Left forelimb (tissue), 1 donor: ENCODE data around the gene PYGO2.
A peak's percentile ranks its signal among the peaks of the same experiment; 100 is the strongest.
"Not testable (repeated sequence)": the region's sequence is repeated elsewhere in the genome, so short reads cannot be mapped to it uniquely, and the experiment has no call there.

Source experiments
- DNase-seq: peaks from one replicate; pipeline ENCODE4 v3.0.0-alpha.2; 2018; ENCODE audit warnings: low spot score

The PYGO2 gene

DNA sequence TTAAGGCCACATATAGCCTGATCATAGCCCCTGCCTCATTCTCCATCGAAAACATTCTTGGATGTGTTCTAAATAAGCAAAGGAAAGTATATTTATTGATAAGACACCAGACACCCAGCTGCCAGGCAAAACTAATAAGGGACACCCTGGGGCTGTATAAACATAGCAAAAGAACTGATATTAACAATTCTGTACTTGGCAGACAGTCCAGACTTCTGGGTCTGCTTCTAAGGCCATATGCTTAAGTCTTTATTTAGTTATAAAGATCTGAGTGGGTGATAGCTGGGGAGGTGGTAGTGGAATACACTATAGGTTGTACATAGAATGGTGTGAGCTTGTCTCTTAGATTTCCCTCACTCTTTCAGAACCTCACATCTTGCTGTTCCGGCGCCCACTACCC is 16.8 kb upstream of the PYGO2 start:
- no peak for DNase-seq

DNA sequence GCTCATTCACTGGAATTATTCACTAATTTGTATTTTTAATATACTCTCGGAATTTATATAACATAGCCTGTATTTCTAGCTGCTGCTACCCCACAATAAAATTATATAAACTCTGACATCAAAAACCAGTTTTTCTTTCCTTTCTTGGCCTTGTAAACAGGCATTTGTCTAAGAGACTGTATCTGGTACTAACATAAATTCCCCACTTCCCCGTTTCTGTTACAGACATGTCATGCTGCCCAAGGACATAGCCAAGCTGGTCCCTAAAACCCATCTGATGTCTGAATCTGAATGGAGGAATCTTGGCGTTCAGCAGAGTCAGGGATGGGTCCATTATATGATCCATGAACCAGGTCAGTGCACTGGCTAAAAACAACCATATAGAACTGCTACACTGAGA is 16.2 kb upstream of the PYGO2 start:
- DNase-seq: not testable (repeated sequence)

DNA sequence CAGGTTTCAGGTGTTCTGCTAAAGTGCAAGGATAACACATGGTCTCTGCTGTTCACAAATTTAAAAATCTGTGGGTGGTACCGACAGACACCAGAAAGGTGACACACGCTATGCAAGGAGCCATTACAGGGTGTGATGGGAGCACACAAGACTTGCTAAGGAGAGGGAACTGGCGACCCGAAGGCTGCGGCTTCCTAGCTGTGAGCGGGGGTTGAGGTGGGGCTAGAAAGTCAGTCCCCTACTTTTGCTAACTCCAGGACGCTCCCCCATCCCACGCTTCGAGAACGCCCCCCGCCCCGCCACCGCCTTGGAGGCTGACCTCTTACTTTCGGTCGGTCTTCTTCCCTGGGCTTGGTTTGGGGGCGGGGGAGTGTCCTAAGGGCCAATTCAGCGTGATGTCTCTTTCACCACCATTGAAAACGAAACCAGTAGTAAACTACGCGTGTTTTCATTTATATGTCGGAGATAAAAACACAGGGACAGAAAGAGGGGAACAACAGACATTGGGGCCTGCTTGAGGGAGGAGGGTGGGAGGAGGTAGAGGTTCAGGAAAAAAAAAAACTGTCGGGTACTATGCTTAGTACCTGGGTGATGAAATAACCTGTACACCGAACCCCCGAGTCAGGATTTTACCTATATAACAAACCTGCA is 14.0 kb upstream of the PYGO2 start:
- peak; percentile 81 for DNase-seq

DNA sequence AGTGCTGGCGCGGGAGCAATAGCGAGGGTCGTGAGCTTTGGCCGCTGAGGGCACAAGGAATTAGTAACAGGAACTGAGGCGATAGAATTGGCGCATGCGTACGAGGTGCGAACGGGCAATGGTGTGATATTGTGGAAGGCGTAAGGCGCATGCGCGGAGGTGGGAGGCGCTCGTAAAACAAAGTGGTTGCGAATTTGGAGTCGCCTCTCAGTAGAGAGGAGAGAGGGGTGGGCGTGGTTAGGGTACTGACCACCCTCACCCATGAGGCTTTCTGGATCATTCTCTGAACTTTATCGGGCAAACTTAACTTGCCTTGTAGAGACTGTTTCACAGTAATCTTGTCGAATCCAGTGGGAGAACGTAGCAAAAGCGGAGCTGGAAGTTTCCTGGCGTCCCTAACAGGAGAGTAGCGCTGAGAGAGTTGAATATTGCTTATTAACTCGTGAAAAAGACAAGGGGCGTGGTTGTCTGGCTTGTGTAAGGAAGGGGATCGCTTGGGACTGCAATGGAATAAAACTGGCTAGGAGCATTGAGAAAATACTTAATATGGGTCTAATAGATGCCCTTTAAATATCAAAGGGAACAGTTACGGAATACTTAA is 13.3 kb upstream of the PYGO2 start:
- DNase-seq: no peak

DNA sequence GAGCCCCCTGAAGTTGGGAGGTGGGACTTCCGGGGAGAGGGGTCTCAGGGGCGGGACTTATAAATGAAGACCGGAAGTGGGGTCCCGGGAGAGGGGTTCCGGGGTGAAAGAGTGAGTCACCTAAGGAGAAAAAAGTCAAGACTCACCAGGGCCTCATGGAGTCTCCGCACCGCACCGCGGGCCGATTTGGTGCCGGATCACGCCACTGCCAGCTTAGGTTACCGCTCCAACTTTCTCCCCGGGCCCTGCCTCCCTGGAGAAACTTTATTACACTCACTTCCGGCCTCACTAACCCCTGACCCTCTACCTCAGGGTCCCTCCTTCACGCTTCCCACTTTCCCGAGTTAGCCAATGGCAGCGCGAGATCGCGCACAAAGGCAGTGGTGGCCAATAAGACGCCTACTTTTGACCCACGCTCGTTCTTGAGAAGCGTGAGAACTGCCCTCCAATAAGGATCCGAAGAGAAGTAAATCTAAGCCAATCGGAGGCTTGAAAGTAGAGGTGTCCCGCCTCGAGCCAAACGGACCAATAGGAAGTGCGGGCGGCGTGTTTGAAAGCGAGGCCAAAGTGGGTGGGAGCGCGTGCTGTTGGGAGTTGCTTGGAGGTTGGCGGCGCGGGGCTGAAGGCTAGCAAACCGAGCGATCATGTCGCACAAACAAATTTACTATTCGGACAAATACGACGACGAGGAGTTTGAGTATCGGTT is 12.7 kb upstream of the PYGO2 start, which contains the start of gene CKS1B:
CKS1B (plus strand) TSS at position 580 of the 706 bp plus-strand sequence; CDS start at position 645, 65 bp downstream.
- peak; percentile 99 for DNase-seq

DNA sequence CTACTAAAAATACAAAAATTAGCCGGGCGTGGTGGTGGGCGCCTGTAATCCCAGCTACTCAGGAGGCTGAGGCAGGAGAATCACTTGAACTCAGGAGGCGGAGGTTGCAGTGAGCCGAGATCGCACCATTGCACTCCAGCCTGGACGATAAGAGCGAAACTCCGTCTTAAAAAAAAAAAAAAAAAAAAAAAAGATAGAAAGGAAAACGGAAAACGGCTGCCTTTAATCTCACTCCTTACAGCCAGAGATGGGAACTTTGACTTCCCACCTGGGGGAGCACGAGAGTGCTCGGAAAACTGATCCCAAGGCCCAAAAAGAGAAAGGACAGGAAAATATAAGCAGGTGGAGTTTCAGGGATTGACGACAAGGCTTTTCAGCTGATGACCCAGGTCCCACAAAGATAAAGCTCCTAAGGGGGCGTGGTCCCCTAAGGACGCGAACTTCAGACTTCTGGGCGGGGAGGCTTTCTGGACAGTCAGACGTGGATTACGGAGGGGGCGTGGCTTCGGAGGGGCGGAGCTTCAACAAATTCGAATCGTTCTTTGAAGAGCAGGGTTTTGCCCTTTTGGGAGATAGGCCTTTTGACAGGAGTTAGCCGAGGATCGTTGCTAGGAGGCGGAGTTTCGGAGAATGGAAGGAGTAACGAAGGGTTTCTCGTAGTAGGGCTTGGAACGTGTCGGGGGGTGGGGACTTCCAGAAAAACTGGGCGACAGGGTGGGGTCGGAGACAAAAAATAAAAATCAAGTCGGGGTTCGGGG is 11.9 kb upstream of the PYGO2 start:
- peak; percentile 93 for DNase-seq

DNA sequence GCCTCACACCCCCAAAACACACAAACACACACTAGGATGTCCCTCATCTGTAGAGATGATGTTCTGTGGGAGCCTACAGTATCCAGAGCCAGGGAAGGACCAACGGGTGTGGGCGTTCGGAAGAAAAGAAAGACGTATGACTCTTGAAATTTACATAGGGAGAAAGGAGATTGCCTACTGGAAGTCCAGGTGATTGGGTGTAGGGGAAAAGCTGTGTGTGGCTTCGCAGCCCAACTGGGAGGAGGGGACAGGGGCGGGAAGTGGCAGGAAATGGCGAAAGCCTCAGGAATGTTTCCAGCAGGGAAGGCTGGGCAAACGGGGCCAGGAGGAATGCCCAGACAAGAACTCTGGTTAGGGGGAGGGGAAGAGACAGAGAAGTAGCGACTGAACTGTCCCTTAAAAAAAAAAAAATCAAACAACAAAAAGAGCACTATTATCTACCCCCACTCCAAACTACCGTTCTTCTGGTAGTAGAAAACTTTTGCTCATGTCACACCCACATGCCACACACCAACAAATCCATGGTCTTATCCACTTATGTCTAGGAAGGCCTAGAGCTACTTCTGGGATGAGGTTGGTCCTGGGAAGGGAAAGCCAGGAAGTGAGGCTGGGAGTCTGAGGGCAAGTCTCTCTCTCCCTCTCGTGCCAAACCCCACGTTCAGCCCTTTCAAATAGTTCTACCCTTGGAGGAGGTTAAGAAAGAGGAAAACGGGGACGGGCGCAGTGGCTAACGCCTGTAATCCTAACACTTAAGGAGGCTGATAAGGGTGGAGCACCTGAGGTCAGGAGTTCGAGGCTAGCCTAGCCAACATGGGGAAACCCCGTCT is 11.1 kb upstream of the PYGO2 start:
- no peak for DNase-seq

DNA sequence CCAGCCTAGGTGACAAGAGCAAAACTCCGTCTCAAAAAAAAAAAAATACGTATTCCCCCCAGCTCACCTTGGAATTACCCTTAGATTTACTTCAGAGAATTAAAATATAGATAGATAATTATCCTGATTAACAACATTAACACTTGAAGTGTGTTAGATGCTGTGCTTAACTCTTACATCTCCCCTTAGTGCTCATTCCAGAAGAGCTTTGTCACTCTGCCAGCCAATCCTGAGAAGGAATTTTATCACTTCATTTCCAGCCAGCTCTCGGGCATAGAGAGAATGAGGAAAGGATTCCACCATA is 10.6 kb upstream of the PYGO2 start:
- DNase-seq: no peak

DNA sequence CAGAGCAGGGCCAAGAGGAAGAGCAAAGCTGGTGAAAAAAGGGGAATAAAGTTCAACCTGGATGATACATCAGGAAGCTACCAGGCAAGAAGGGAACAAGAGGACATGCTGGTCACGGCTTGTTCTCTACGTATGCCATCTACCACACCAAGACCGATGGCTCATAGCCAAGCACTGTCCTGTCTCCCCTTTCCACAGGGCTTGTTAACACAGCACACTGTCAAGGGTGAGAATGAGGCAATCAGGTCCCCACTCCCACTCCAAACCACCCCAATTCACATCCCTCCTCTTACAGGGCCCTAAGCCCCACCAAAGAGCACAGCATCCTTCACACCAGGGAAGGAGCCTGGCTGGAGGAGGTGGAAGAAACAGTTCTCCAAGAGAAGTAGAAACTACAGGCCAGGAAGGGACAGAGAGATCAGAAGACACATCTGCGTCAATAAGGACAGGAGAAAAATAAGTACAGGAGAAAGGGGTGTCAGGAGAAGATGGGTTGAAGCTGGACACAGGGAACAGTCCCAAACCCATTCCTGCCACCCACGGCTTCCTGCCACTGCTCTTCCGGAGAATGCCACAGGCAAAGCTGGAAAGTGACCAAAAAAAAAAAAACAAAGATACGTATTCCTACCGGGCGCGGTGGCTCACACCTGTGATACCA is 9.9 kb upstream of the PYGO2 start:
- DNase-seq: no peak

DNA sequence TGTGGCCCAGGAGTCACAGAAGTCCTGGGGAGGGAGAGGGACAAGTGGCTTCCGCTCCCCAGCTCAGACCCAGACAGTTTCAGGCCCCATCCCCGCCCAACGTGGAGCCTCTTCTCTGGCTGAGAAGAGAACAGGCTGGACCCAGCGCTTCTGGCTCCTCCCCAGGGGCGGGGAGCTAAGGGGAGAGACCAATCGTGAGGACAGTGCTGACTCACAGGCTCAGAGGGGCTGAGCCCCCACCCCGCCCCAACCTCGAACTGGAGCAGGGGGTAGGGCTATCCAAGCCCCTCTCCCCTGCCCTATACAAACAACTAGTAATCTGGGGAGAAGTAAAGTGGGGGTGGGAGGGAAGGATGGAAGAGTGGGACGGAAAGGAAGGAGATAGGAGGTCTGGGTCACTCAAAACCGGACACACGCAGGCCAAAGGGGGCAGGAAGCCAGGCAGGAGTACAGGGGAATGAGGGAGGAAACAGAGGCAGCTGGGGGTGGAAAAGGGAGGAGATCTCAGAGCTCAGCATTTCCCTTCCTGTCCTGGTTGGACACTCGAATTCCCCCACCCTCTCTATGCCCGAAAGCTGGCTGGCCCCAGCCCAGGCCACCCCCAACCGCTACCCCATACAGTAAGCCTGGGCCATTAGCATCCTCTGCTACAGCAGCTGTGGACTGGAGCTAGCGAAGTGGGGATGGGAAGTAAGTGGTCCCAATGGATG is 9.2 kb upstream of the PYGO2 start, which contains the start of gene SHC1:
SHC1 (minus strand) TSS at position 117 of the 710 bp plus-strand sequence. CDS start 221 bp downstream, outside the sequence.
- peak; percentile 95 for DNase-seq

DNA sequence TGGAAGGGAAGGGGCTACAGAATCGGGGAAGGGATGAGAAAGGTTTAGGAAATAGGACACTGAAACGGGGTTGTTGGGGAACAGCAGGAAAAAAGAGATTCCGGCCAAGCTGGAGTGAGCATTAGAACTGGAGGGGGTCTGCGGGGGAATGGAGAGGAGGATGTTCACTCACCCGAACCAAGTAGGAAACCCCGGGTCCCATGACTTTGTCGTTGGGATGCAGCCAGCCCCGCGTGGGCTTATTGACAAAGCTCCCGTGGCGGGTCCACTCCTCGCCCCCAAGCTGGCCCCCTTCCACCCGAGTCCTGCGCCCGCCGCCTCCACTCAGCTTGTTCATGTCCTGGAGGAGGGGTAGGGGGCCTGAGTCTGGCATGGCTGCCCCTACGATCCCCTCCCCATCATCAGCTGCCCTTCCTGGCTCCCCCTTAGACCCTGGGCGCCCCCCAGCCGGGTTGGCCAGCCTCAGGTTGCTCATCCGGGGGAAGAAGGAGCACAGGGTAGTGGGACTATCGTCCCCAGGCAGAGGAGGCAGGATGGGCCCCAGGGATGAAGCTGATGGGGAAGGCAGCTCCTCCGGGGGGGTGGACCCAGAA is 8.4 kb upstream of the PYGO2 start:
- DNase-seq: no peak

DNA sequence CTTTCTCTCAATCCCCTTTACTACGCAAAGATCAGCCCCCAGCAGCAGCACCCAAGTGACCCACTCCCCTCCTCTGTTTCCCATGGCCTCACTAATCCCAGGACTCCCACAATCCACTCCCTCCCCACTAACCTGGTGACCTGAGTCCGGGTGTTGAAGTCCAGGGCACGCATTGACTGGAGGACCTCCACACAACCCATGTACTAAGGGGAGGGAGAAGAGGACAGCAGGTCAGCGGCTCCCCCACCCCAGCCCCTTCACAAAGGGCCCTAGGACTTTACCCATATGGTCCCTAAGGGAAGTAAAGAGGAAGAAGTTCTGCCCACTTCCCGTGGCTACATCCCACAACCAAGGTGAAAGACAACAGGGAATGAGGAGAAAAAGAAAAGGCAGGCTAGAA is 7.7 kb upstream of the PYGO2 start:
- DNase-seq: no peak

DNA sequence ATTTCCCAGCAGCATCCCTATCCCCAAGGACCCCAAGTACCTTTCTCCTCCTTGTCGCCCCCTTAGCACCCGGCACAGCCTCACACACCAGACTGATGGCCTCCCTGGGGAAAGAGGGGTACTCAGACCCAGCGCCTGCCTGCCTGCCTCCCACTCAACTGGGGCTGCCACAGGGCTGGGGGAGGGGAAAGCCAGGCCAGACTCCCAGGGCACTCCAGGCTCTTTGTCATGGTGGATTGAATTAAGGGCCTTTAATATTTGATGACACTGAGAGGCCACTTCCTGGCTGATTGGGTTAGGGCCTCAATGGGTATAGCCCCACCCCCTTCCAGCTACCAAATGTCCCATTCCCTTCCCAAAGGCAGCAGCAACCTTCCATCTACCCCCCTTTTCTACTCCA is 7.1 kb upstream of the PYGO2 start:
- no peak for DNase-seq

DNA sequence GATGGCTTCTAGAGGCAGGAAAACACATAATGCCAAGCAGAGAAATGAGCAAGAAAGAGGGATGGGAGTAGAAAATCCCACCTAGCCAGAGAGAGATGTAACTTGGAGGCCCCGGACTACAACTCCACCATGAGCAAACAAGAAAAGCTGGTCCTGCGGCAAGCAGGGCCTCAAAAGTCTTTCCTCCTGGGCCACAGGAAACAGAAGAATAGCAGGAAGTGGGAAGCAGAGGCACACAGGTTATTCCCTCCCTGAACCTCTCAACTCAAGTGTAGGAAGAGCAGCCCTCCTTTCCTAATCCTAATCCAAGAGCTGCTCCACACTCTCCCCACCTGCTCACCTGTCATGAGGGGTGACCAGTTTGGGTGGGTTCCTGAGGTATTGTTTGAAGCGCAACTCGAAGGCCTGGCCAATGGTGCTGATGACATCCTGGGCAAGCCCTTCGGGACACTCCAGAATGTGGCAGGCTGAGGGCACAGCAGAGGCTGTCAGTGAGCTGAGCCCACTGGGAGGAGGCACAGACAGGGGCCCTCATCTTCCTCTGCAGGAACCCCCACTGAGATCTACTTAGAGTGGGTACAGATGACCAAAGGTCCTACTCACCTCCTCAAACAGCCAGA is 5.9 kb upstream of the PYGO2 start:
- DNase-seq: no peak

DNA sequence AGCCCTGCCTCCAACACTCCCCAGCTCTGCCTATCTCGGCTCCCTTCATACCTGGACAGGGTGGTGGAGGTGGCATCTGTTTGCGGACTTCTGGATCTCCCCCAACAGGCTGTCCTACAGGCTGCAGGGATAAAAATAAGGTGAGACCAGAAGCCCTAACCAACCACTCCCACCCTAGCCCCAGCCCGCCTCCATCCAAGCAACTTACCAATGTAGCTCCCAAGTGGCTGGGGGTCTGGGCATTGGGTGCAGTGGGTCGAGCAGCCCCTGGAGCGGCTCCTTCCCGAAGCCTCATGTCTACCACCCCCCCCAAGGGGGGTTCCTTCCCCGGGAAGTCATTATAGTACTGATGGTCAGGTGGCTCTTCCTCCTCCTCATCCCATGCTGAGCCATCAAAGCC is 4.5 kb upstream of the PYGO2 start:
- no peak for DNase-seq

DNA sequence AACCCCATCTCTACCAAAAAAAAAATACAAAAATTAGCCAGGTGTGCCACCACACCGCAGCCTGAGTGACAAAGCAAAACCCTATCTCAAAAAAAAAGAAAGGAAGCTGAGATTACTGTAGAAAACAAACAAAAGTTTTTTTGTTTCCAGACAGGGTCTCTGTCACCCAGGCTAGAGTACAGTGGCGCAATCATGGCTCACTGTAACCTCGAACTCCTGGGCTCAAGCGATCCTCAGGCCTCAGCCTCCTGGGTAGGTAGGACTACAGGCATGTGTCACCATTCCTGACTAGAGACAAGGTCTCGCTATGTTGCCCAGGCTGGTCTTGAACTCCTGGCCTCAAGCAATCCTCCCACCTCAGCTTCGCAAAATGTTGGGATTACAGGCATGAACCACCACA is 2.8 kb upstream of the PYGO2 start:
- no peak for DNase-seq

DNA sequence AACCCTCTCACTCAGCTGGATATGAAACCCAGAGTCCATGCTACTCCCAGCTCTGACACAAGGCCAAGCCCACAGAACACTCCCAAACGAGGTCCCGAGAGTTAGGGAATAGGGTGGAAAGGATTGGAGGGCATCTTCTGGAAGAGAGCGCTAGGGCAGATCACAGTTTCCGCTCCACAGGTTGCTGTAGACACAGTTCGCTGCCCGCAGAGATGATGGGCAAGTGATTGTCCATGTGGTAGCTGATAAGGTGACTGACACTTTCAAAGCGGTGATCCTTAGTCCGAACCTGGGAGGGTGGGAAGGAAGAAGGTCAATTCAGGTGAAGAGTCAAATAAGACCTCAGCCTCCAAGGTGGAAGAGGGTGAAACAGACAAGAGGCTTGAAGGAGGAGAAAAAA is 2.1 kb upstream of the PYGO2 start:
- no peak for DNase-seq

DNA sequence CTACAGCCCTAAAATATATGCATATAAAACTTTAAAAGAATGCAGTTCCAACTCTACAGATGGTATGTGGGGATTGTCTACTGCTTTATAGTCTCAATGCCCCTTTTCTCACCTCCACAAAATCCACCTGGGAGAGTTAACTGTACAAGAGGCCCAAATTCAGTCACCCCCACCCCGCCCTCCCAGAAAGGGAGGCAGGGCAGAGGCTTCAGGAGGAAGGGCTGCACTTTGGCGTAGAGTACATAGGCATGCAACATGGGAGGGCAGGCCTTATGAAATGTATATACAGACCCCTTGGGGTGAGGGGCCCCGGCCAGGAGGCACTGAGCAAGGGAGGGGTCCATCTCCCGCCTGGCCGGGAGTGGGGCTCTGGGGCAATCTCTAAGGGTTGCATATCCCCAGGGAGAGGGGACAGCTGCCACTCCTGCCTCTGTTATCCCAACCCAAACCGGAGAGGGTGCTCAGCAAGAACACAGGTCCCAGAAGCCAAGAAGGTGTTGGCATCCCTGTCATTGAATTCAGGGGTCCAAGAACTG is 1.3 kb upstream of the PYGO2 start:
- no peak for DNase-seq

DNA sequence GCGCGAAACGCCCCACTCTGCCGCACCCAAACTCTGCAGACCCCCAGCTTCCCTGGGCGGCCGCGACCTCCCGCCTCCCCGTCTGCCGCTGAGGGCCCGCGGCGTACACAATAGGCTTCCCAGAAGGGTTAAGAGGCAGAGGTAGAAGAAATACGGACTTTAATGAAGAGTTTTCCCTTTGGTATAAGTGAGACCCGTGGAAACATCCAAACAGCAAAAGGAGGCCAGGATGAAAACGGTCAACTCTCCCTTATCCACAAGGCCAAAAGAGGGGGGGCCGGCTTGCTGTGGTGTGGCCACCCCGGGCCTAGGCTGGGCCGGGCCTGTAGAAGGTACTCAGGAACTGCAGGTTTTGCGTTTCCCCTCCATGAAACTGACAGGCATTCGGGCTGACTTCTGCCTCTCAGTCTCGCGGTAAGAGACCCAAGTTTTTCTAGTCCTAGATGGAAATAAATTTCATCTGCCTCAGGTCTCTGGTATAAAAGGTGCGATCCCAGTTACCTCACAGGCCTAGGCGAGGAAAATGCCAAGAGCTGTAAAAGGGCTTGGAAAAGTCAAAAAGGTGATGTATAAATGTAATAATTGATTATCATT is 671 bp upstream of the PYGO2 start:
- DNase-seq: no peak
